Endodermal cell (in vitro differentiated cells): ENCODE data around the gene POLR2H. TPM values are rescaled to one million over a fixed set of nuclear protein-coding genes. Genes with fewer than 3 reads are reported as not detected.

Experiments used
- DNase-seq: peaks from one replicate; pipeline ENCODE4 v3.0.0-alpha.2; 2017
- H3K27ac ChIP-seq: 2 replicates; pipeline ENCODE4 v1.5.1; 2013; ENCODE audit warnings: mild to moderate bottlenecking, low read depth, low read length, moderate library complexity
- H3K27me3 ChIP-seq: 2 replicates; pipeline ENCODE4 v1.6.1; 2013; ENCODE audit warnings: mild to moderate bottlenecking, low read length, moderate library complexity; ENCODE audit not compliant: insufficient read depth, control insufficient read depth, poor library complexity, severe bottlenecking
- H3K36me3 ChIP-seq: 2 replicates; pipeline ENCODE4 v1.7.0; 2013; ENCODE audit warnings: mild to moderate bottlenecking, low read length, moderate library complexity; ENCODE audit not compliant: control insufficient read depth, insufficient read depth
- H3K4me1 ChIP-seq: one replicate; pipeline ENCODE4 v1.7.0; 2013; ENCODE audit warnings: low read length; ENCODE audit not compliant: control insufficient read depth, insufficient read depth
- H3K4me3 ChIP-seq: 2 replicates; pipeline ENCODE4 v1.5.1; 2013; ENCODE audit warnings: mild to moderate bottlenecking, low read length, moderate library complexity
- H3K9ac ChIP-seq: 2 replicates; pipeline ENCODE4 v1.6.1; 2013; ENCODE audit warnings: mild to moderate bottlenecking, low read length, moderate library complexity; ENCODE audit not compliant: poor library complexity, severe bottlenecking; ENCODE audit errors: extremely low read depth
- H3K9me3 ChIP-seq: 2 replicates; pipeline ENCODE4 v1.6.1; 2013; ENCODE audit warnings: mild to moderate bottlenecking, low read length, moderate library complexity; ENCODE audit not compliant: control insufficient read depth
- H3K27ac Mint-ChIP-seq: 2 replicates; pipeline ENCODE4 v1.8.0; 2020; ENCODE audit warnings: mixed read lengths
- H3K27me3 Mint-ChIP-seq: 2 replicates; pipeline ENCODE4 v1.8.0; 2021; ENCODE audit warnings: mild to moderate bottlenecking, mixed read lengths; ENCODE audit not compliant: insufficient read depth
- H3K36me3 Mint-ChIP-seq: 2 replicates; pipeline ENCODE4 v1.8.0; 2020; ENCODE audit warnings: low read depth, mixed read lengths
- H3K4me1 Mint-ChIP-seq: 2 replicates; pipeline ENCODE4 v1.8.0; 2020; ENCODE audit warnings: mixed read lengths
- H3K4me3 Mint-ChIP-seq: 2 replicates; pipeline ENCODE4 v1.8.0; 2020; ENCODE audit warnings: mild to moderate bottlenecking, moderate library complexity, mixed read lengths
- H3K9me3 Mint-ChIP-seq: 2 replicates; pipeline ENCODE4 v1.8.0; 2020; ENCODE audit warnings: mild to moderate bottlenecking, mixed read lengths
- WGBS, 2 experiments: methylation state at CpG; one replicate each; pipeline versions ENCODE4 v1.1.5 to v1.1.7; 2013; ENCODE audit warnings: missing lambda C conversion rate in 2 of 2, mixed read lengths in 1 of 2; ENCODE audit not compliant: insufficient coverage in 1 of 2, insufficient read length in 1 of 2; 5-methylcytosine and 5-hydroxymethylcytosine counted together
- total RNA-seq, 2 donors: library from RNA; stranded (reverse); fragmentation: NEBNext Ultra II Directional in 1 of 2; extraction: Animal tissue kit (Norgen Biotek cat#: 25700) in 1 of 2; gene quantifications; 2 replicates in 1 of 2; 3 replicates in 1 of 2; pipeline ENCODE4 v1.2.1, GENCODE V29; 2021
- TF ChIP-seq, protein P1 (sequence below): fragments of 200-600 bp; sonication (generic); conservative IDR thresholded peaks from 2 replicates; pipeline ENCODE4 v1.5.0; 2021; ENCODE audit warnings: antibody characterized with exemption, mild to moderate bottlenecking

Gene POLR2H
- total RNA-seq, 2 donors from 2014 or later: 95.9 to 117 TPM

DNA sequence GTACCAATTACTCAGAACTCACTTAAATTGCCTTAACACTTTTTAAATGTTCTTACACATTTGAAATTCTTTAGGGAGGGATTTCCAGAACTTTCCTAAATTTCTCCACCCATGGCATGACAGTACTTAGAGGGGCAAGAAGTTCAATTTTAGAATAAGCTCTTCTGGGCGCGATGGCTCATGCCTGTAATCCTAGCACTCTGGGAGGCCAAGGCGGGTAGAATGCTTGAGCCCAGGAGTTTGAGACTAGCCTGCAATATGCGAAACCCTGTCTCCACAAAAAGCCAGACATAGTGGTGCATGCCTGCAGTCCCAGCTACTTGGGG lies 13.5 kb upstream of the POLR2H start:
- H3K27me3 ChIP-seq: no peaks in the 10 kb centered on the region
- Mint-ChIP-seq H3K27ac (no peak overlapping the region), H3K27me3 (no peaks in the 10 kb centered on the region), H3K4me1 (peaks cover 38% of the 10 kb centered on the region), H3K4me3 (no peak overlapping the region), H3K36me3 (peaks cover 39% of the 10 kb centered on the region), H3K9me3 (no peaks in the 10 kb centered on the region)
- H3K9me3 ChIP-seq: no peaks in the 10 kb centered on the region
- TF ChIP-seq, protein P1, sequence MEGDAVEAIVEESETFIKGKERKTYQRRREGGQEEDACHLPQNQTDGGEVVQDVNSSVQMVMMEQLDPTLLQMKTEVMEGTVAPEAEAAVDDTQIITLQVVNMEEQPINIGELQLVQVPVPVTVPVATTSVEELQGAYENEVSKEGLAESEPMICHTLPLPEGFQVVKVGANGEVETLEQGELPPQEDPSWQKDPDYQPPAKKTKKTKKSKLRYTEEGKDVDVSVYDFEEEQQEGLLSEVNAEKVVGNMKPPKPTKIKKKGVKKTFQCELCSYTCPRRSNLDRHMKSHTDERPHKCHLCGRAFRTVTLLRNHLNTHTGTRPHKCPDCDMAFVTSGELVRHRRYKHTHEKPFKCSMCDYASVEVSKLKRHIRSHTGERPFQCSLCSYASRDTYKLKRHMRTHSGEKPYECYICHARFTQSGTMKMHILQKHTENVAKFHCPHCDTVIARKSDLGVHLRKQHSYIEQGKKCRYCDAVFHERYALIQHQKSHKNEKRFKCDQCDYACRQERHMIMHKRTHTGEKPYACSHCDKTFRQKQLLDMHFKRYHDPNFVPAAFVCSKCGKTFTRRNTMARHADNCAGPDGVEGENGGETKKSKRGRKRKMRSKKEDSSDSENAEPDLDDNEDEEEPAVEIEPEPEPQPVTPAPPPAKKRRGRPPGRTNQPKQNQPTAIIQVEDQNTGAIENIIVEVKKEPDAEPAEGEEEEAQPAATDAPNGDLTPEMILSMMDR: no peak
- no peak overlapping the region for H3K27ac ChIP-seq
- peaks cover 12% of the 10 kb centered on the region for H3K4me1 ChIP-seq
- no peak for DNase-seq
- peaks cover 43% of the 10 kb centered on the region for H3K36me3 ChIP-seq
- WGBS, 2 experiments: 83 to 94% methylated on average over 4 of the region's 4 CpGs
- H3K4me3 ChIP-seq: no peak overlapping the region
- H3K9ac ChIP-seq: no peak overlapping the region

- Mint-ChIP-seq H3K4me3 (no peak overlapping the region), H3K36me3 (peaks cover 36% of the 10 kb centered on the region), H3K9me3 (no peaks in the 10 kb centered on the region), H3K27me3 (no peaks in the 10 kb centered on the region), H3K4me1 (peaks cover 38% of the 10 kb centered on the region), H3K27ac (no peak overlapping the region)
- no peak overlapping the region for H3K9ac ChIP-seq
- no peak overlapping the region for H3K27ac ChIP-seq
- DNase-seq: no peak
- H3K36me3 ChIP-seq: peaks cover 40% of the 10 kb centered on the region
- no peaks in the 10 kb centered on the region for H3K9me3 ChIP-seq
- H3K27me3 ChIP-seq: no peaks in the 10 kb centered on the region
- peaks cover 12% of the 10 kb centered on the region for H3K4me1 ChIP-seq
- no peak overlapping the region for H3K4me3 ChIP-seq
- TF ChIP-seq, protein P1: no peak
- 94 to 95% methylated on average over 9 to 10 of the region's 10 CpGs for WGBS, 2 experiments
Measured at GRCh38 chr3:184349563-184350470, 11.7 kb upstream of the POLR2H start.

DNA sequence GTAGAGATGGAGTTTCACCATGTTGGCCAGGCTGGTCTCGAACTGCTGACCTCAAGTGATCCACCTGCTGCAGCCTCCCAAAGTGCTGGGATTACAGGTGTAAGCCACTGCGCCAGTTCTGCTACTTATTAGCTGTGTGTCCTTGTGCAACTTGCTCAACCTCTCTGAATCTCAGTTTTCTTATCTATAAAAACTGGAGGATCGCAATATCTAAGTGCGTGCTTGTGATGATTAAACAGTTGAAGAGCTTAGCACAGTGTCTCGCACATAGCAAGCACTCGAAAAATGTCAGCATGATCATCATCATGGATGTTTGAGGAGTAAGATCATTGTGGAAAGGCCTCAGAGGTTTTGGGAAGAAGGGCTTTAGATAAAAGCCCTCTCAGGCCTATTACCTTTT lies 10.9 kb upstream of the POLR2H start:
- Histone ChIP-seq H3K27me3 (no peaks in the 10 kb centered on the region), H3K9me3 (no peaks in the 10 kb centered on the region), H3K27ac (no peak overlapping the region), H3K4me1 (peaks cover 12% of the 10 kb centered on the region), H3K36me3 (peaks cover 47% of the 10 kb centered on the region), H3K4me3 (no peak overlapping the region), H3K9ac (no peak overlapping the region)
- TF ChIP-seq, protein P1: no peak
- 90 to 96% methylated on average over 6 of the region's 6 CpGs for WGBS, 2 experiments
- Mint-ChIP-seq H3K4me3 (no peak overlapping the region), H3K4me1 (peaks cover 33% of the 10 kb centered on the region), H3K27me3 (no peaks in the 10 kb centered on the region), H3K9me3 (no peaks in the 10 kb centered on the region), H3K36me3 (peaks cover 38% of the 10 kb centered on the region), H3K27ac (no peak overlapping the region)
- no peak for DNase-seq
